GM20431 (cell line): Measurements from ENCODE around the gene ZFP64.

Experiments used
- in situ Hi-C: fragments of 300-500 bp; cut with MseI, MboI; formaldehyde crosslinking; loops from one replicate; pipeline ENCODE4 v1.15.0; 2020; ENCODE audit warnings: low sequenced_read_pairs; ENCODE audit not compliant: unreplicated experiment

ZFP64 gene

DNA sequence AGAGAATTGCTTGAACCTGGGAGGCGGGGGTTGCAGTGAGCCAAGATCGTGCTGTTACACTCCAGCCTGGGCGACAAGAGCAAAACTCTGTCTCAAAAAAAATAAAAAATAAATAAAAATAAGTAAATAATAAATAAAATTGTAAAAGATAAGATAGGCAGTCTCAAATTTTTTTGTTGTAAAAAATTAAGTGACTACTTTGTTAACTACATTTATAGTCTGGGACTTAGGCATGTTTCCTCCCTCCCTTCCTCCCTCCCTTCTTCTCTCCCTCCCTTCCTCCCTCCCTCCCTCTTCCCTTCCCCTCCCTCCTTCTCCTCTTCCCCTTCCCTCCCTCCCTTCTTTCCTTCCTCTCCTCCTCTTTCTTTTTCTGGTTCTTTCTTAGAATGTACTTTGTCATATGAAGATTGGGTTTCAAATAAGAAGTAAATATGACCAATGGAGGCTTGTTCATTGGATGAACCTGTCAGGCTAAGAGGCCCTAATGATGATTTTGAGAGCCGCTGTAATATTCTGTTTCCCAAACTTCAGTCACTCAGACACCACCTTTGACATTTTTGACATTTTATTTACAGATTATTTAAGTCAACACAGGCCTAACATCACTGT lies 24.2 kb downstream of the ZFP64 start:
- in situ Hi-C loops: no loop called here

DNA sequence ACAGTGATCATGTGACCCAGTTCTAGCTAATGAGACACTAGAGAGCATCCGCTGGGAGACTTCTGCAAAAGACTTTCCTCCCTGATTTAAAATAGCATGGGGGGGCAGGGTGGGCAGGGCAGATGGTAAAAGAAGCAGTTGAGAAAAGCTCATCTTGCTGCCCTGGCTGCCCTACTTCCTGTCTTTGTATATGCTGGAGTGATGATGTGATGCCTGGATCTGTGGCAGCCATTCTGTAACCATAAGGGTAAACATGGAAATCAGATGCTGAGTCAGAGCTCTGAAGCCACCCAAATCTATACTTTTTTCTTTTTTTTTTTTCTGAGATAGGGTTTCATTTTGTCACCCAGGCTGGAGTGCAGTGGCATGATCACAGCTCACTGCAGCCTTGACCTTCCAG lies 25.4 kb downstream of the ZFP64 start:
- in situ Hi-C loops: no loop called here

DNA sequence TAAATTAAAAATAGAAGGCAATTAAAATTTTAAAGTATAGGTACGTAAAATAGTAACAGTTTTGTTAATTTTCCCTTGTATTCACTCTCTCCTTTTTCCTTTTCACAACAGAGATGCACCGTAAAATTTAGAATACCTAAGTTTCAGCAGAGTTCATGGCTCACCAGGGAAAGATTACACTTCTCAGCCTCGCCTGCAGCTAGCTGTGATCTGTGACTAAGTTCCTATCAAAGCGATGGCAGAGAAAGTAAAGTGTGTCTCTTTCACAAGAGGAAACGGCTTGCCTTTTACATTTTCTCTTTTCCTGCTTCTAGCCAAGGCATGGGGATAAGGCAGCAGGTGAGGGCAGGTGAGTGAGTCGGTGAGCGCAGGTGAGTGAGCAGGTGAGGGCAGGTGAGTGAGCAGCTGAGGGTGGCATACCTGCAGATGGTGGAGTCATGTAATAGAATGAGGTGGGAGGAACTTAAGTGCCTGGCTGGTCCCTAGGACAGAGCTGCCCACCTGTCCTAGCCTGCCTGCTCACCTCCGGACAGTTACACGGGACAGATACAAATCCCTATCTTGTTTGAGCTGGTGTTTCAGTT lies 30.9 kb downstream of the ZFP64 start:
- in situ Hi-C loops: no loop called here

DNA sequence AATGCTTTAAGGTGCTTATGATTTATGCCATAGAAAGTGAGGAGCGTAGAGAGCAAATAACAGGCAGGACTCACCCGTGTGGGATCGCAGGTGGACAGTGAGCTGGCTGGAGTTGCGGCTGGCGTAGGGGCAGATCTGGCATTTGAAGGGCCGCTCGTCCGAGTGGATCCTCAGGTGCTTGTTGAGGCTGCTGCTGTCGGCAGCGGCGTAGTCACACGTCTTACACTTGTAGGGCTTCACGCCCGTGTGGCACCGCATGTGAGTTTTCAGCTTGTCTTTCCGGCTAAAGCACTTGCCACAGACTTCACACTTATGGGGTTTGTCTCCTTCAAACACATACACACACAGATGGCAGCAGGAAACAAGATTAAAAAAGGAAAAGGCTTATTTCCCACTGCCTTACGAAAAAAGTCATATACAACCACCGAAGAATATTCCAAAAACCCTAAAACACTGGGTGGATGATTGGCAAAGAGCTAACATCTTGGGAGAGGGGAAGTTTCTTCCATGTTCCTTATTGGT lies 31.5 kb downstream of the ZFP64 start:
- in situ Hi-C loops: no loop called here

DNA sequence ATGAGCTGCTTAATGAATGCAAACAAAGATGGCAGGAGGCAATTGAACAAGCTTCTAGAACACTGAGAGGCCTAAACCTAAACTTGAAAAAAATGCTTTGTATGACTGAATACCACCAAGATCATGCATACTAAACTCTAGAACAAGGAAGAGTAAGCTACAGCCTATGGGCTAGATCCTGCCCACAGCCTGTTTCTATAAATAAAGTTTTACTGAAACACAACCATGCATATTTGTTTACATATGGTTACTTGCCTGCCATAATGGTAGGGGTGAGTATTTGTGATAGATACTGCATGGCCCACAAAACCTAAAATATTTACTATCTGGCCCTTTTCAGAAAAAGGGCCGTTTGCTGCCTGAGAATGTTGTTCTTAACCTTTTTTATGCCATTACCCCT lies 37.0 kb downstream of the ZFP64 start:
- in situ Hi-C loops: no loop called here

DNA sequence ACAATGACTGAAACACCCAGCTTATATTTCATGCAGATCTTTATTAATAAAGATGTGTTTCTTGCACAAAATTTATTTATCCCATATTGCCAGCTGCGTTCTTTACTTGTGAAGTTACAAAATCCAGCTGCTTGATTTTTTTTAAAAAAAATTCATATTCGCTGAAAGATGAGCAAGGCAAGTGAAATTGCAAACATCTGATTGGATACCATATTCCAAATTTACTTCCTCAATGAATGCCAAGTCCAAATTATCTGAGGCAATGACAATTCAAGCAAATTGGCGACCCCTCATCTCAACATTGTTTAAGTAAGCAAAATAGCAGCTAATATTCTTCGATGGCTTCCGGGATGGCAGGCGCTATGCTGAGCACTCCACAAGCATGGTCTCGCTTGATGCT lies 37.7 kb downstream of the ZFP64 start:
- in situ Hi-C loops: no loop called here

DNA sequence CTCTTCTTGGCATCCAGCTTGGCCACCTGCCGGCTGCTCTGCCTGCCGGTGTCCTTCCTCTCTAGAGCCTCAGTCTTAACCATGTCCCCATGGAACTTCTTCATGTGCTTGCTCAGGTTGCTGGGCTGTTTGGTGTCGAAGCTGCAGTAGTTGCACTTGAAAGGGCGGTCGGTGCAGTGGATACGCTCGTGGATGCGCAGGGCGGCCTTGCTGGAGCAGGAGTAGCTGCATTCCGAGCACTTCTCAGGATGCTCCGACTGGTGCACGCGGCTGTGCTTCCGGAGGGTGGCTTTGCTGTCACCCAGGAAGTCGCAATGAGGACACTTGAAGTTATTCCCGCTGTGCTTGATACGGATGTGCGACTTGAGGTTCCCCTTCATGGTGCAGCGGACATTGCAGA lies 38.7 kb downstream of the ZFP64 start:
- in situ Hi-C loops: no loop called here

DNA sequence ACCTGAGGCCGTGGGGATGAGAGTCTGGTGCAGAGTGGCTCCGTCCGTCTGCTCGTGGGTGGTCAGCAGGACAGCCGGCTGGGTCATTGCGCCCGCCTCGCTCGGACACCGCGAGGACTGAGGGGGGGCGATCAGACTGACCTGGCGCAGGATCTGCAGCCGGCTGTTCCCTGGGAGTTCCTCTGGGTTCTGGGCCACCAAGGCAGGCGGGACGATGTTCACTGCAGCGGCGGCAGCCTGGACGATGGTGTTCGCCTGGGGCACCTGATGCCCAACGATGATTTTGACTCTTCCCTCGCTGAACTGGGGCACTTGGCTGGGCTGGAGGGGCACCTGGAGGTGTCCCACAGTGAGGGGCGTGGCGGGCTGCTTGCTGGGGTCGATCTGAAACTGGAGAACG lies 39.2 kb downstream of the ZFP64 start:
- in situ Hi-C loops: no loop called here

DNA sequence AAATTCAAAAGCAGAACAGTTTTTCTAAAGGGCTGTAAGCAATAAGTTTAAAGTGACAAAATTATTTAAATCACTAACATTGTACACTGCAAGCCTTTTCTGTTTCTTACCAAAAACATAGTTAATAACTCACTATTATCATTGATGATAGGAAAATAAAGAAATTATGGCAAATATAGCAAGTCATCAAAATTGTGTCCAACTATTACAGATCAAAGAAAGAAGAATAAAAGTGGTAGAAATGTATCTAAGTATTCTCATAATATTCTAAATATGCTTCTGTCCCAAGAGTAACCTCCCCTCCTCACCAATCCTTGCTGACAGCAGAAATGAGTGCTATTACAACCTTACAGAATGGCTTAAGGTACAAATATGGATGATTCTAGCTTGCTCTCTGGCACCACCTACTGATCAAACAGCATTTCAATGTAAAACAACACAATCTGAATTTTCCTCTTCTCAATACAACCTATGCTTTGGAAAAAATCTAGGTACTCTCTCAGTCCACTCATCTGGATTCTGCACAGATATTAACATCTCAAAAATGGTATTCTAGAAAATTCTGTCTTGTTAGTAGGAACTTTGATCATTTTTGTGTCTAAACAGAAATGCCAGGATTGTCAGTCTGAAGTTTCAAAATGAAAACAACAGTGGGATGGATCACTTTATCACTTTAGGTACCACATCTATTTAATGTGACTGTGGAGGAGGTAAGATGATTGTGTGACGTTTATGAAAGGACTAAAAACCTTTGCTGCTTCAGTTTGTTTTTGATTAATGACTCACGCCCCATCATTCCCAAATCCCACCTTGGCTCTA lies 40.9 kb downstream of the ZFP64 start:
- in situ Hi-C loops: no loop called here

DNA sequence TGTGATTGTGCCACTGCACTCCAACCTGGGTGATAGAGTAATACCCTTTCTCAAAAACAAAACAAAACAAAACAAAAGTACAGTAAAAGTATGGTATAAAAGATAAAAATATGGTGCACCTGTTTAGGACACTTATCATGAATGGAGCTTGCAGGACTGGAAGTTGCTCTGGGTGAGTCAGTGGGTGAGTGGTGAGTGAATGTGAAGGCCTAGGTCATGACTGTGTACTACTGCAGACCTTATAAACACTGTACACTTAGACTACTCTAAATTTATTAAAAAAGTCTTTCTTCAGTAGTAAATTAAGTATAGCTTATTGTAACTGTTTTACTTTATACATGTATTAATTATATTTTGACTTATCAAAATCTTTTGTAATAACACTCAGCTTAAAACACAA lies 46.0 kb downstream of the ZFP64 start:
- in situ Hi-C loops: loop anchor here (25.0 kb wide), 1 partner anchor 242 kb away; no protein-coding TSS in a partner anchor

DNA sequence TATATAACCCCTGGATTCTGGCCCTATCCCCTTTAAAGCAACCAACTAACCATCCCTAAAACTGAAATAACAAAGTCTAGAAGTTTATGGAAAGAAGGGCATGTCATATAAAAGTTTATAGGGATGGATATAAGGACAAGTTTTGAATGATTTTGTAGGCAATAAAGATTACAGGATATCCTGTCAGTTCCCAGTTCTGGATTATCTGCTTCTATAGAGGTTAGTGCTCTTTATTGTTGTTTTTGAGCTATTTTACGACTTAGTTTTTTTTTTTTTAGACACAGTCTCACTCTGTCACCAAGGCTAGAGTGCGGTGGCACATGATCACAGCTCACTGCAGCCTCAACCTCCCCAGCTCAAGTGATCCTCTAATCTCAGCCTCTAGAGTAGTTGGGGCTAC lies 48.3 kb downstream of the ZFP64 start:
- in situ Hi-C loops: loop anchor here (25.0 kb wide), 1 partner anchor 244 kb away; no protein-coding TSS in a partner anchor

DNA sequence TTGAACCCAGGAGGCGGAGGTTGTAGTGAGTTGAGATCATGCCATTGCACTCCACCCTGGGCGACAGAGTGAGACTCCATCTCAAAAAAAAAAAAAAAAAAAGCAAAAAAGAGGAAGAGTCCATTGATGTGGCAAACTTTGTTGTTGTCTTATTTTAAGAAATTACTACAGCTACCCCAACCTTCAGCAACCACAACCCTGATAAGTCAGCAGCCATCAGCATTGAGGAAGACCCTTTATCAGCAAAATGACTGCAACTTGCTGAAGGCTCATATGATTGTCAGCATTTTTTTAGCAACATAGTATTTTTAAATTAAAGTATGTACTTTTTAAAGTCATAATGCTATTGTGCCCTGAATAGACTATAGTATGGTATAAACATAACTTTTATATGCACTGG lies 48.8 kb downstream of the ZFP64 start:
- in situ Hi-C loops: loop anchor here (25.0 kb wide), 1 partner anchor 245 kb away; no protein-coding TSS in a partner anchor

DNA sequence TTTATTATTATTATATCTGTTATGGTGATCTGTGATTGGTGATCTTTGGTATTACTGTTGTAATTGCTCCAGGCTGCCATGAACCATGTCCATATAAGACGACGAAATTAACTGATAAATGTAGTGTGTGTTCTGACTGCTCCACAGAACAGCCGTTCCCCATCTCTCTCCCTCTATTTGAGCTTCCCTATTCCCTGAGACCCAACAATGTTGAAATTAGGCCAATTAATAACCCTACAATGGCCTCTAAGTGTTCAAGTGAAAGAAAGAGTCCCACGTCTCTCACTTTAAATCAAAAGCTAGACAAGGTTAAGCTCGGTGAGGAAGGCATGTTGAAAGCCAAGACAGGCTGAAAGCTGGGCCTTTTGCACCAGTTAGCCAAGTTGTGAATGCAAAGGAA lies 51.6 kb downstream of the ZFP64 start:
- in situ Hi-C loops: loop anchor here (25.0 kb wide), 1 partner anchor 247 kb away; no protein-coding TSS in a partner anchor

DNA sequence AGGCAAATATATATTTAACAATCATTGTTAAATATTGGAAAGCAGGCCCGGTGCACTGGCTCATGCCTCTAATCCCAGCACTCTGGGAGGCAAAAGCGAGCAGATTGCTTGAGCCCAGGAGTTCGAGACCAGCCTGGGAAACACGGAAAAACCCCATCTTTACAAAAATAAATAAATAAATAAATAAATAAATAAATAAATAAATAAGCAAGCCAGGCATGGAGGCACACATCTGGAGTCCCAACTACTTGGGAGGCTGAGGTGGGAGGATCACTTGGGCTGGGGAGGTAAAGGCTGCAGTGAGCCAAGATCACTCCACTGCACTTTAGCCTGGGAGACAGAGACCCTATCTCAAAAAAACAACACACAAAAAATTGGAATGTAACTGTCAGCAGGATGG lies 53.7 kb downstream of the ZFP64 start:
- in situ Hi-C loops: loop anchor here (25.0 kb wide), 1 partner anchor 249 kb away; no protein-coding TSS in a partner anchor

DNA sequence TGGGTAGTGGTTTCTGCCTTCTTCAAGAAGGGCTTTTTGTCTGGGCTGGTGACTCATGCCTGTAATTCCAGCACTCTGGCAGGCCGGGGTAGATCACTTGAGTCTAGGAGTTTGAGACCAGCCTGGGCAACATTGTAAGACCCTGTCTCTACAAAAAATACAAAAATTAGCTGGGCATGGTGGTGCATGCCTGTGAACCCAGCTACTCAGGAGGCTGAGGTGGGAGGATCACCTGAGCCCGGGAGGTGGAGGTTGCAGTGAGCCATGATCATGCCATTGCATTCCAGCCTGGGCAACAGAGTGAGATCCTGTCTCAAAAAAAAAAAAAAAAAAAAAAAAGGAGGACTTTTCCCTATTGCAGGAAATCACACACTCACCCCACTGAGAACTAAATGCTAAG lies 57.9 kb downstream of the ZFP64 start:
- in situ Hi-C loops: loop anchor here (25.0 kb wide), 1 partner anchor 254 kb away; no protein-coding TSS in a partner anchor

DNA sequence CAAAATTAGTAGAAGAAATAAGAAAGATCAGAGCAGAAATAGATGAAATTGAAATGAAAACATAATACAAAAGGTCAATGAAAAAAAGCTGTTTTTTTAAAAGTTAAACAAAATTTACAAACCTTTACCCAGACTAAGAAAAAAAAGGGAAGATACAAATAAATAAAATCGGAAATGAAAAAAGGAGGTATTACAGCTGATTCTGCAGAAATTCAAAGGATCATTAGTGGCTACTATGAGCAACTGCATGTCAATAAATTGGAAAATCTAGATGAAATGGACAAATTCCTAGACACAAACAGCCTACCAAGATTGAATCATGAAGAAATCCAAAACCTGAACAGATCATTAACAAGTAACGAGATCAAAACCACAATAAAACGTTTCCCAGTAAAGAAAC lies 59.2 kb downstream of the ZFP64 start:
- in situ Hi-C loops: loop anchor here (25.0 kb wide), 1 partner anchor 255 kb away; no protein-coding TSS in a partner anchor

DNA sequence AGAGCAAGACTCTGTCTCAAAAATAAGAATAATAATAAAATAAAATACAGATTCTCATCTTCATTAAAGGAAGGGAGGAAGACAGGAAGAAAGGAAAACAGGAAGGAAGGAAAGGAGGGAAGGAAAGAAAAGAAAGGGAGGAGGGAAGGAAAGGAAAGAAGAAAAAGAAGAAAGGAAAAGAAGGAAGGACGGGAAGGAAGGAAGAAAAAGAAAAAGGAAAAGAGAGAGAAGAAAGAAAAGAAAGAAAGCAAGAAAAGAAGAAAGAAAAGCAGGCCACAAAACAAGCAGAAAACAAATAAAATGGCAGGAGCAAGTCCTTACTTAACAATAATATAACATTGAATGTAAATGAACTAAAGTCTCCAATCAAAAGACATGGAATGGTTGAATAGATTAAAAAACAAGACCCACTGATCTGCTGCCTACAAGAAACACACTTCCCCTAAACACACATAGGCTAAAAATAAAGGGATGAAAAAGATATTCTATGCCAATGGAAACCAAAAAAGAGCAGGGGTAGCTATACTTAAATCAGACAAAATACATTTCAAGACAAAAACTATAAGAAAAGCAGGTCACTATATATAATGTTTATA lies 60.4 kb downstream of the ZFP64 start:
- in situ Hi-C loops: loop anchor here (25.0 kb wide), 1 partner anchor 256 kb away; no protein-coding TSS in a partner anchor

DNA sequence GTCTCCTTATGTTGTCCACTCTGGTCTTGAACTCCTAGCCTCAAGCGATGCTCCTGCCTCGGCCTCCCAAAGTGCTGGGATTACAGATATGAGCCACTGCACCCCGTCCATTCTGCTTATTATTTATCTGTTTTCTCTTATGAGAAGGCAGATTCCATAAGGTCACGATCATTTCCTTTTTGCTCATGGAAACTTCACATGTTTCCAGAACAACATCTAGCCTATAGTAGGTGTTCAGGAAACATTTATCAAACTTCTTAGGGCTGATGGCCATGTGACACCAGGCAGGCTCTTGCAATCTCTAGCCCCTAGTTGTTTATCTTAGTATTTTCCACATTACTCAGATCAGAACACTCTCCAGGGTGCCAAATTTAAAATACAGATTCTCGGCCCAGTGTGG lies 61.2 kb downstream of the ZFP64 start:
- in situ Hi-C loops: loop anchor here (25.0 kb wide), 1 partner anchor 257 kb away; no protein-coding TSS in a partner anchor

DNA sequence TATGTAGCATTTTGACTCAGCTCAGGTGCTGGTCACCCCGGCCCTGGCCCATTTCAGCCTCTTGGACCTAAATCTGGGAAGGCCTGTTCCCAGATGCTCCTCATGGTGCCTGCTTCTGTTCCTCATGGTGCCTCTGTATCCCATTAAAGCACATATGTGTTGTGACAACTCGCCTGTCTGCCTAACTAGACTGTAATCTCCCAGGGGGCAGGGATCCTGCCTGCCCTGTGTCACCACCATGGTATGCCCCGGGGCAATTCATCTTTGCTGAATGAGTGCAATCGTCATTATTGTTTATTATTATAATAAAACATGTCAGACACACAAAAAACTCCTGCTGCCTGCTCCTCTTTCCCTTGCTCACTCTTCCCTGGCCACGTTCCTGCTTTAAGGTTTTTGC lies 62.0 kb downstream of the ZFP64 start:
- in situ Hi-C loops: loop anchor here (25.0 kb wide), 1 partner anchor 258 kb away; no protein-coding TSS in a partner anchor

DNA sequence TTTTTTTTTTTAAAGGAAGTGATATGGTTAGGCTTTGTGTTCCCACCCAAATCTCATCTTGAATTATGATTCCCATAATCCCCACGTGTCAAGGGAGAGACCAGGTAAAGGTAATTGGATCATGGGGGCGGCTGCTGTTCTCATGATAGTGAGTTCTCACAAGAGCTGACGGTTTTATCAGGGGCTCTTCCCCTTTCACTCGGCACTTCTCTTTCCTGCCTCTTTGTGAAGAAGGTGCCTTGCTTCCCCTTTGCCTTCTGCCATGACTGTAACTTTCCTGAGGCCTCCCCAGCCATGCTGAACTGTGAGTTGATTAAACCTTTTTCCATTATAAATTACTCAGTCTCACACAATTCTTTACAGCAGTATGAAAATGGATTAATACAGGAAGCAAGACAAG lies 64.3 kb downstream of the ZFP64 start:
- in situ Hi-C loops: loop anchor here (25.0 kb wide), 1 partner anchor 260 kb away; no protein-coding TSS in a partner anchor
